Hematopoietic multipotent progenitor cell treated with erythropoietin and hydrocortisone succinate and interleukin-3 and kit ligand, for 17 days (in vitro differentiated cells): Measurements from ENCODE around the gene PLA2G4E.
A peak's percentile ranks its signal among the peaks of the same experiment; 100 is the strongest.

Experiments
- DNase-seq: peaks from one replicate; pipeline ENCODE4 v3.0.0-alpha.2; 2015; ENCODE audit warnings: low spot score

Gene PLA2G4E

DNA sequence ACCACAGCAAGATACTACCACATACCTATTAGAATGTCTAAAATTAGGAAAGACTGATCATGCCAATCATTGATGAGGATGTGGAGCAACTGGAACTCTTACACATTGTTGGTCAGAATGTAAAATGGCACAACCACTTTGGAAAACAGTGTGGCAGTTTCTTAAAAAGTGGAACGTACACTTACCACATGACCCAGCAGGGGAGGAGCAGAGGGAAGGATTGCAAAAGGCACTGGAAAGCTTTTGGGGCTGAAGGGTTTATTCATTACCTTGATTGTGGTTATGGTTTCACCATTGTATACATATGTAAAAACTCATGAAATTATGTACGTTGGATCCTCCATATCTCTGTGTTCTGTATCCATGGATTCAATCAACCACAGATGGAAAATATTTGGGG is 45.2 kb downstream of the PLA2G4E start:
- DNase-seq = no peak

GRCh38 chr15:41974041-41974440 is 46.8 kb downstream of the PLA2G4E start:
- no peak for DNase-seq

GRCh38 chr15:41972253-41973242 is 48.3 kb downstream of the PLA2G4E start, which contains the start of gene EHD4:
TSS of gene EHD4 (minus strand) at chr15:41972557. CDS start at chr15:41972494, 63 bp downstream.
- DNase-seq = peak; percentile 94

DNA sequence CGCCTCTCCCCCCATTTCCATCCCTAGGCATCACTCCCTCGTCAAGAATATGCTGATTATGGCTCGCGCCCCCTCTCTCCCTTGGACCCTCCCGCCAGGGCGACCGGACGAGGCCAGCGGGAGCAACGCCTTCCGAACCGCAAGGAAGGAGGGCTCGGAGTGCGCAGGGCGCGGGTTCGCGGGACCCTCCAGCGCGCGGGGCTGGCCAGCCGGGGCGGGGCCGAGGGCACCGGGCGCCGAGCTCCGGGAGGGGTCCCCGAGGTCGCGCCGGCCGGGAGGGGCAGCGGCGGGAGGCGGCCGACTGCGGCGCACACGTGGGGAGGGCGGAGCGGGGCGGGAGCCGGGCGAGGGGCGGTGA is 49.0 kb downstream of the PLA2G4E start:
- no peak for DNase-seq

DNA sequence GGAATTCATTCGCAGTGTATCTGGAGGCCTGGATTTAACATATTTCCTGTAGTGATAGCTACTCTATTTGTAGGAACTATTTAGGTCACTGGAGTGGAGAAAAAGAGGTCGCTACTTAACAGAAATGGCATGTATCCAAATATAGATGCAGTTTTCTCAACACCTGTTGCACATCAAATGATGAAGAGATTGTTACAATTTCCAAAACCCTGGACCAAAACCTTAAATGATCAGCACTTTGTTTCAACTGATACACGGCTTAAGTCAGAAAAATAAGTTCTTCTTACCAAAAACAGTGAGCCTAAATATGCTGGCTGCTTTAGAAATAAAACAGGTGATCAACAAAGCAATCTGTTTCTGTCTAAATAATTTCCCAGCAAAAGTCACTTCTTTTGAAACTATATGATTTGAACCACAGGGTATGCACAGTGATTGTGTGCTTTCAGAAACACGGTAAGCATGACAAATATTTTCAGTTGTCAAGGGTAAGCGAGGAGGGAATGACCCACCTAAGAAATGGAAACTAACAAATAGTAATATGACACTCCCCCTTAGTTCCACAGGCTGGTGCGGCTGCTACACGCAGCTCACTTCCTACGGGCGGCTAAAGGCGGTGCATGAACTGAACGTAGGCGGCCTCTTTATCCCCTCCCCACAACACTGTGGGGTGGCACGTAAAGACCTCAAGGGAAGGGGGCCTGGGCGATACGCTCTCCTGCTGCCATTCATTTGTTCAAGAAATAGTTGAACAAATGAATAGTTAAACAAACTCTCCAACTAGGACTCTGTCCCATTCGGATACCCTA is 49.5 kb downstream of the PLA2G4E start:
- no peak for DNase-seq

DNA sequence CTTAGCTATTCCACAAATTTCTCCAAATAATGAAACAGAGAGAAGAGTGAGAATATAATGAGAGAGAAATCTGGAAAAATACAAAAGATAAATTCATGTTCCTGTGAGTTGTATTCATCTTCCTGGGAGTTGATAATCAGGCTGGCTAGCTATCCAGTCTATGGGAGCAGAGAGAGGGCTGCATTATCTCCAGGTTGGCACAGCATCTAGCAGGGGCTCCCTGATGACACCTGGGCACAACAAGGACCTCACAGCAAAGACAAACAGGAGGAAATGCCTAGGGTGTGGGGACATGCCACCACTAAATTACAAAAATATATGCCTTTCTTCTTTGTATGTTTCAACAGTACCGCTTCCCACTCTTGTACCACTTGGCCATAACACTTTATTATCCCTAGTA is 50.4 kb downstream of the PLA2G4E start:
- DNase-seq = no peak

DNA sequence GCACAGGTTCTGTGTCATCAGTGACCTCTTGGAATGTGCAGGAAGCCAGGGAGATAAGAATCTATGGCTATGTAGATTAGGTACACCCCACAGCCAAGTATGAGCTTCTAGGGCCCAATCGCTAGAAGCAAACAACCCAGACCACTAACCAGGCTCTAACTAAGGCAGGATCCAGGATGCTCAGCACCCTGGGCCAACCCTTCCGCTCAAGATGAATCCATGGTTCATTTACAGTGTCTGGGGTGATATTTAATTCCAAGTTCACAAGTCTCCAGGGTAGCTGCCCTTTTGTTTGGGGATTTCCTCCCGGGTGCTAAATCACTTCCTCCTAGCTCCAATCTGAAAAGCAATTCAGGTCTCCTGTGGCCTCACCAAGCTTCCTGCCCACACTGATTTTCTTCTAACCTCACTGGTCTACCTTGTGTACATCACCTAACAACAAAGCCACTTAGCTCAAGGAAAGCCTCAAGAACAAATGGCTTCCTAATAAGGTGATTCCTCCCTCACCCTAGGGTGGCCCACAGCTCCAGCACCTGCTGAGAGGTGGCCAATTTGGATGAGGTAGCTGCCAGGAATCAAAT is 50.9 kb downstream of the PLA2G4E start:
- DNase-seq = no peak

DNA sequence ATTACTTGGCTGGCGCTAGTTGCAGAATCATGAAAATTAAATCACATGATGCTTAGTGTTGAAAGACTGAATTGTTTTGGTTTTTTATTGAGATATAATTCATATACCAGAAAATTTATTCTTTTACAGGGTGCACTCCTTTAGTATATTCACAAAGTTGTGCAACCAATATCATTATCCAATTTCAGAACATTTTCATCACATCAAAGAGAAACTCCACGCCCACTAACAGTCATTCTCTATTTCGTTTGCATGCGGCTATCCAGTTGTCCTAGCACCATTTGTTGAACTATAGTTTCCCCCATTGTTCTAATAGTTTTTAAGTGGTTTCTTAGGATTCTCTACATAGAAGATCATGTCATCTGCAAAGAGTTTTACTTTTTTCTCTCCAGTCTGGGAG is 52.1 kb downstream of the PLA2G4E start:
- DNase-seq = no peak

DNA sequence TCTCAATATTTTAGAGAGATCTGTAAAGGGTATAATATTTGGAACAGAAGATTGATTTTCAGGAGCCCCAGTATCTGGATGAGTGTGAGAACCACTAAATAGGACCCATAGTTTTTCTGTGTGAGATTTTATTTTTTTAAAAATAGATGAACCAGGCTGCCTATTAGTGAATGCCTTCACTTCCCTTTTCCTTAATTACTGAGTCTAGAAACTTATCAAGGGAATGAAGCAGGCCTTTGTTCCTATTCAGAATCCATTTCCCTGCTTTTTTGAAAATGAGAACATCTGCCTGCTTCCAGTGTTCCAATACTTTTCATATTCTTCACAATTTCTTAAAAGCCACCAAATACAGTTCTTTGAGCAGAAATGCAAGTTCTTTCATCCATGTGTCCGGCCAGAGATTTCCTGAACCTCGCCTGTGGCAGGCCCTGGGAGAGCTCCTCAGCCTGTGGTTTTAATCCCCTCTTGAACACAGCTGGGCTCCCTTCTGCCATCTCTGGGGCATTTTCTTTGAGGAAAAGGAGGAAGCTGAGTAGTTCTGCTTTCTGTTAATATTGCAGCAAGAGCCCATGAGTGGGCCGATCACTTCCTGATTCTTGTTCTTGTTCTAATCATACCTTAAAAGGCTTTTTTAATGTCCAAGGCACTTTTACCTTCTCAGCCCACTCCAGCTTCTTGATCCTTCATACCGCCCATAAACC is 53.2 kb downstream of the PLA2G4E start:
- no peak for DNase-seq

GRCh38 chr15:41966920-41967465 is 53.8 kb downstream of the PLA2G4E start:
- no peak for DNase-seq

DNA sequence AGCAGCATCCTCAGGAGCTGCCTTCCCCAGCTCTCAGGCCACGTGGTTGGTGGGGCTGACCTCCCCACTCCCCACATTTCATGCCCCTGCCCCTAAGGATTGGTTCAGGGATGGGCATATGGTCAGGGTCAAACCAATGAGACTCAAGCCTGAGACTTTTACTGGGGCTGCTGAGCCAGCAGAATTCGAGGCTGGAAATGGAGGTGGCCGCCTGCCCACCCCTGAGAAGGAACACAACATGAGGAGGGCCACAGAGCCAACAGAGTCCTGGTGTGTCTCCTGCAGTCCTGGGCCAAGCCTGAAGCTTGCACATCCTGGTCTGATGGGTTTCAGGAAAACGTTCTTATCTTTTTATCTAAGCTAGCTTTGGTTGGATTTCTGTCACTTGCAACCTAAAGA is 54.4 kb downstream of the PLA2G4E start:
- no peak for DNase-seq

- DNase-seq = no peak
Observed at GRCh38 chr15:41965441-41966413, 55.1 kb downstream of the PLA2G4E start.

DNA sequence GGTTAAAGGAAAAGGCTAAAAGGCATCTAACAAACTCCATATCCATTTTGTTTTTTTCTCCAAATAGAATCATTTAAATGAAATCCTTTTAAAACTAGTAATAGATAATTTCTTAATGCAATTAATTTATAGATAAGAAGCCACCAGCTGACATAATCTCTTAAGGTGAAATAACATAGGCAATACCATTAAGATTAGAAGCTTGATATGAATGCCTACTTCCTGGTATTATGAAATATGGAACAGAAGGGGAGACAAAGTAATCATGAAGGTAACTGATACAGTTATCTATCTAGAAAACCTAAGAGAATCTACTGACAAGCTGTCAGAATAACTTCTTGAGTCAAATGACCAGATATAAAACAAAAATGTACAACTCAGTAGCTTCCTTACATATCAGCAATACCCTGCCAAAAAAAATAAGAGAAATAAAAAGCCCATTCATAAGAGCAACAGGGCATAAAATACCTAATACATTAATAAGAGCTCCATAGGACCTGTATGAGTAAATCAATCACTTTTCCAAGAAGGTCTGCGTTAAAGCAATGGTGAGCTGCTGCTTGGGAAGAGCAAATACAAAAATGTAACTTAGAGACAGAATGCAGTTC is 59.1 kb downstream of the PLA2G4E start:
- no peak for DNase-seq

GRCh38 chr15:41961001-41961518 is 59.8 kb downstream of the PLA2G4E start:
- DNase-seq = no peak

GRCh38 chr15:41958002-41958420 is 62.8 kb downstream of the PLA2G4E start:
- DNase-seq = no peak

DNA sequence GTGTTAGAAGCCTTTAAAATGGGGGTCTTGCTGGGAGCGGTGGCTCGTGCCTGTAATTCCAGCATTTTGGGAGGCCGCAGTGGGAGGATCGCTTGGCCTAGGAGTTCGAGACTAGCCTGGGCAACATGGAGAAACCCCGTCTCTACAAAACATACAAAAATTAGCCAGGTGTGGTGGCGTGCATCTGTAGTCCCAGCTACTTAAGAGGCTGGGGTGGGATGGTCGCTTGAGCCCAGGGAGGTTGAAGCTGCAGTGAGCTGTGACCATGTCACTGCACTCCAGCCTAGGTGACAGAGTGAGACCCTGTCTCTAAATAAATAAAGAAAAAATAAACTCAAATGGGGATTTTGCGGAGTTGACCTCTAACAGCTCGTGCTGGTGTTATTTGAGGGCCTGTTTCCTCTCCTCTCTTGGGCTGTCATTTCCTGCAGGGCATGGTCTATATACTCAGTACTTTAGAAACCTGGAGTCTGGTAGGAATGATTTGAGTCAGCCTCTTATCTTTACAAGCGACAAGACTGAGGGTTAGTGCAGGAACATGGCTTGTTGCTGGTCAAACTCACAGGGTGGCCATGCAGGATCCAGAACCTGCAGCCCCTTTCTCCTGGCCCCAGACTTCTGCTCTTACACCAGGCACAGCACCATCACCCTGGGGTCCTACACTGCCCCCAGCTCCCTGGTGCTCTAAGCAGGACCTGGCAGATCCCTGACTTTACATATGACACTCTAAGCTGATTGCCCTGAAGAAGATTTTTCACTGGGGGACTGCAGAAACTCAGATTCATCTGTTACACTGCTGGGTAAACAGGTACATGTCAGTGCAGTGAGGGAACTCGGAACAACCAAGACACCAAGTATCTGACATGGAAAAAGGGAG is 63.6 kb downstream of the PLA2G4E start:
- no peak for DNase-seq

DNA sequence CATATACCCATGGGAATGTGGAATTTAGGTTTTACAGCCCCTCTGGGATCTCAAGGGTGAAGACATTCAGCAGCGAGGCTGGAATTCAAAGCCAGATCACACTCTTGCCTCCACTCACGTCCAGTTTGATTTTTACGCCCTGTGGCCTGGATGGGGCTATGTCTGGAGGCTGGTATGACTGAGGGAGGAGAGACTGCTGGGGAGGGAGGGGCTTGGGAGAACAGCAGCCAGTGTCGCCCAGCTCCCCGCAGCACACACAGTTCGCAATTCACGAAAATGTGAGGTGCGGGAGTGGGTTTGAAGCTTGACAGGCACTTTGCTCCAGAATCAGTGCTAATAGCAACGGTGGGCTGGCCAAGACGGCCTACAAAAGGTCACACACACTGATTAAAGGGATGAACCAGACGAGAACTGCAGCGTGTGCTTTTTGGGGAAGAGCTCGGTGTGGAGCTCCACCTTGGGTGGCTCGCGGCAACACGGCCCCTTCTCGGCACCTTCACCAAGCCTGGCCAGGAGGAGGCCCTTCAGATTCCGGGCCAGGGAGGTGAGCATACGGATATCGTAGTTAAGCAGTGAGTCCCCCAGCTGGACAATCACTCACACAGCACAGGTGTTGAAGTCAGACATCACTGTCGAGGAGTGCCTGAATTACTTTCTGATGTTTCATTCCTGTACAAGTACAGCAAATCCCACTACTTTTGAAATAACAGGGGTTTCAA is 64.9 kb downstream of the PLA2G4E start:
- DNase-seq = no peak

DNA sequence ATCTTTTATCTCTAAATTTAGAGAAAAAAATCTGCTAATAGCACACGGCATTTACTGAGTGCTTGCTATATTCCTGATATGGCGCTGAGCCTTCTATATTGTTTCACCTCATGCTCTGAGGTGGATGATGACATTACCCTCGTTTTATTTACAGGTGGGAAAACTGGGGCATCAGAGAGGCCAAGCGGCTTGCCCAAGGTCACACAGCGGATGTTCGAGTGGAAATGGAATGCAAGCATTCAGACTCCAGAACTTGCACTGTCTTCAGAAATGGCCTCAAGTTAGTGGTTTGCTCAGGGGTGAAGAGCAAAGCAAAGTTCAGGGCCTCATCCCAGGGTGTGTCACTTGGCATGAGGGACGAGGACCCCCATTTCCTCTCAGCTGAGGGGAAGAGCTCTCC is 65.7 kb downstream of the PLA2G4E start:
- no peak for DNase-seq
